ENCODE data around the gene AP5S1. TPM values are rescaled to one million over a fixed set of nuclear protein-coding genes. Genes with fewer than 3 reads are reported as not detected.

Gene AP5S1
- total RNA-seq, 1 donor from 2014 or later: 11.1 TPM

DNA sequence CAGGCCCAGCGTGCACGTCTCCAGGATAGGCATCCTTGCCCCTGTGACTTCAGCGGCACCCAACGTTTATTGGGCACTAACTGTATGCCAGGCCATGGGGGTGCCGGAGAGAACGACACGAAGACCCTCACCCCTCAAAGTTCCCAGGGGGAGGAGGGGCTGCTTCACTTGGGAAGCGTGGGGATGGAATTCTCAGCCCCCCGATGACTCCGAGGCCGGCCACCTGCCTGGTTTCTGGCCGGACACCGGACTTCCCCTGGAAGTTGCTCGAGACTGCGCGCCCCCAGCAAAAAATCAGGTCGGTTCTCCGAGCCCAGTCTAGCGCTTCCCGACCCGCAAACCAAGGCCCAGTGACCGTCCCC lies 26.0 kb downstream of the AP5S1 start:
- H3K4me1 Mint-ChIP-seq (ENCODE audit: unreplicated experiment): peaks cover 11% of the 10 kb centered on the region
- DNase-seq (ENCODE audit: extremely low spot score, unreplicated experiment): no peak
- H3K27me3 Mint-ChIP-seq: no peaks in the 10 kb centered on the region
- TF ChIP-seq, protein P1, sequence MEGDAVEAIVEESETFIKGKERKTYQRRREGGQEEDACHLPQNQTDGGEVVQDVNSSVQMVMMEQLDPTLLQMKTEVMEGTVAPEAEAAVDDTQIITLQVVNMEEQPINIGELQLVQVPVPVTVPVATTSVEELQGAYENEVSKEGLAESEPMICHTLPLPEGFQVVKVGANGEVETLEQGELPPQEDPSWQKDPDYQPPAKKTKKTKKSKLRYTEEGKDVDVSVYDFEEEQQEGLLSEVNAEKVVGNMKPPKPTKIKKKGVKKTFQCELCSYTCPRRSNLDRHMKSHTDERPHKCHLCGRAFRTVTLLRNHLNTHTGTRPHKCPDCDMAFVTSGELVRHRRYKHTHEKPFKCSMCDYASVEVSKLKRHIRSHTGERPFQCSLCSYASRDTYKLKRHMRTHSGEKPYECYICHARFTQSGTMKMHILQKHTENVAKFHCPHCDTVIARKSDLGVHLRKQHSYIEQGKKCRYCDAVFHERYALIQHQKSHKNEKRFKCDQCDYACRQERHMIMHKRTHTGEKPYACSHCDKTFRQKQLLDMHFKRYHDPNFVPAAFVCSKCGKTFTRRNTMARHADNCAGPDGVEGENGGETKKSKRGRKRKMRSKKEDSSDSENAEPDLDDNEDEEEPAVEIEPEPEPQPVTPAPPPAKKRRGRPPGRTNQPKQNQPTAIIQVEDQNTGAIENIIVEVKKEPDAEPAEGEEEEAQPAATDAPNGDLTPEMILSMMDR (conservative IDR thresholded peaks at IDR 0.05): no peak
- peaks cover 6% of the 10 kb centered on the region for H3K36me3 Mint-ChIP-seq
- H3K9me3 Mint-ChIP-seq: no peaks in the 10 kb centered on the region
- H3K27ac Mint-ChIP-seq: peak overlapping the region; percentile 89
- H3K4me3 Mint-ChIP-seq: peak overlapping the region; percentile 93

DNA sequence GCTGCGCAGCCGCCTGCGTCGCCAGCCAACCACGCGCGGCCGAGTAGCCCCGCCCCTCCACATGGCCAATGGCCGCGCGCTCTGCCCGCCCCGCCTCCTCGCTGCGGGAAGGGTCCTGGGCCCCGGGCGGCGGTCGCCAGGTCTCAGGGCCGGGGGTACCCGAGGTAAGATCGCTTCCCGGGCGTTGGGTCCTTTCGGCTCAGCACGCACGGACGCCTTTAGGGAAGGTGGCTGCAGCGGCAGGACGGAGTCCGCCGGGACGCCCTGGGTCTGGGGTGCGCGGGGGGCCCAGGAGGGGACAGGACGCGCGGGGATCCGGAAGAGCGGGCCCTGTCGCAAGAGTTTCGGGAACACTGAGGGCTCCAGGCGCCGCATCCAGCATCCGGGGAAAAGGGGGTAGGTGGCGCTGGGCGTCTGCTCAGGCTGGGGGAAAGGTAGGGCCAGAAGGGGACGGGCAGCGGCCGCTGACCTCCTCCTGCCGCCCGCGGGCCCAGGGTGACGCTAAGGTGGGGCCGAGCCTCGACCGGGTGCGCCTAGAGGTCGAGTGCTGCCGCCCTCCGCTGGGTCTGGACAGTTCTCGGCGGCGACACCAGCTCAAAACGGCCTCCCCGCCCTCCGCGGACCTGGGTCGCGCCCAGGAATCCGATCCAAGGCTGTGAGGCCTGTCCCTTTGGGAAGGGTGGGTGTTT lies 26.5 kb downstream of the AP5S1 start, which contains the start of gene MAVS:
TSS of gene MAVS (plus strand) at position 95 of the 689 bp plus-strand sequence. CDS start 7,791 bp downstream, outside the sequence.
- H3K27me3 Mint-ChIP-seq: no peaks in the 10 kb centered on the region
- H3K4me1 Mint-ChIP-seq (ENCODE audit: unreplicated experiment): peaks cover 11% of the 10 kb centered on the region
- no peaks in the 10 kb centered on the region for H3K9me3 Mint-ChIP-seq
- peaks cover 6% of the 10 kb centered on the region for H3K36me3 Mint-ChIP-seq
- H3K4me3 Mint-ChIP-seq: peak within 1 kb of the TSS; percentile 93
- TF ChIP-seq, protein P1 (conservative IDR thresholded peaks at IDR 0.05): no peak
- H3K27ac Mint-ChIP-seq: peak within 1 kb of the TSS; percentile 89
- DNase-seq (ENCODE audit: extremely low spot score, unreplicated experiment): peak; percentile 87

DNA sequence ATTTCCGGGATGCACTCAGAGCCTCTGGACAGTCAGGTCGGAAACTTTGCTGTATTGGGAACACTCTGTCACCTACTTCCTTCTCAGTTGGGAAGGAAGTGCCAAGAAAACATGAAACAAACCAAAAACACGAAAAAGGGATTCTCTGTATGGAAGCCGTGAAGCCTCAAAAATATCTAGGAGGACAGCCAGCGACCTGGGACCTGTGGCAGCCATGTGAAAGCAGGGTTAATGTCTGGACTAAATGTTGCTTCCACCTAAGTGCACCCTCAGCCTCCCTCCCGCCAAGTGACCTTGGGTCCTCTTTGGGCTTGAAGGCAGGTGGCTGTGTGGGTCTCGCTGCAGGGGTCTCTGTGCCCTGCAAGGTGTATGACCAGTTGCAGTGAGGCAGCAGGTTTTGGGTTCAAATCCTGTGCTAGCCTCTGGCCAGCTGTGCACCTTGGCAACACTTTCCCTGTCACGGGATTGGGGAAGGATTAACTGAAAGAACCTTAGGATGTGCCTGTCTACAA lies 27.1 kb downstream of the AP5S1 start:
- TF ChIP-seq, protein P1 (conservative IDR thresholded peaks at IDR 0.05): no peak
- Mint-ChIP-seq H3K4me3 (peak overlapping the region; percentile 93), H3K9me3 (no peaks in the 10 kb centered on the region)

DNA sequence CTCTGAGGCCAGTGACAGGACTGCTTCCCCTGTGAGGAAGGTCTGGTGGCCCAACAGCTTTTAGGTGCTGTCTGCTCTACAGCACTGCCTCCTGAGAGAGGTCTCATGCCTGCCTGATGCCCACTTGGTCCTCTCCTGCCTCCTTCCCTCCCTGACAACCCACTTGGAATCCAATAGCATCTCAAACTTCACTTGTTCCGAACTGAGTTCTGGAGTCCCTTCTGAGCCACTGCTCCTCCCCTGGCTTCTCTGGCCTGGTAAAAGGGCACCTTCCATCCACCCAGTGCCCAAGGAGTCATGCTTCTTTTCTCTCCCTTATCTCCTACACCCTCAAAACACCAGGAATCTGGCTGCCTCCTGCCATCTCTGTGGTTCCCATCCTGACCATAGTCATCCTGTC lies 28.2 kb downstream of the AP5S1 start:
- H3K9me3 Mint-ChIP-seq: no peaks in the 10 kb centered on the region
- peak overlapping the region; percentile 93 for H3K4me3 Mint-ChIP-seq
- peak overlapping the region; percentile 71 for H3K27ac Mint-ChIP-seq
- H3K36me3 Mint-ChIP-seq: peaks cover 6% of the 10 kb centered on the region
- peaks cover 11% of the 10 kb centered on the region for H3K4me1 Mint-ChIP-seq (ENCODE audit: unreplicated experiment)
- no peak for DNase-seq (ENCODE audit: extremely low spot score, unreplicated experiment)
- TF ChIP-seq, protein P1 (conservative IDR thresholded peaks at IDR 0.05): no peak
- H3K27me3 Mint-ChIP-seq: no peaks in the 10 kb centered on the region

More for the DNA sequence above, 27.1 kb downstream of the AP5S1 start:
- H3K27ac Mint-ChIP-seq: peak overlapping the region; percentile 89
- H3K4me1 Mint-ChIP-seq (ENCODE audit: unreplicated experiment): peaks cover 11% of the 10 kb centered on the region
- H3K36me3 Mint-ChIP-seq: peaks cover 6% of the 10 kb centered on the region
- no peaks in the 10 kb centered on the region for H3K27me3 Mint-ChIP-seq
- DNase-seq (ENCODE audit: extremely low spot score, unreplicated experiment): no peak

DNA sequence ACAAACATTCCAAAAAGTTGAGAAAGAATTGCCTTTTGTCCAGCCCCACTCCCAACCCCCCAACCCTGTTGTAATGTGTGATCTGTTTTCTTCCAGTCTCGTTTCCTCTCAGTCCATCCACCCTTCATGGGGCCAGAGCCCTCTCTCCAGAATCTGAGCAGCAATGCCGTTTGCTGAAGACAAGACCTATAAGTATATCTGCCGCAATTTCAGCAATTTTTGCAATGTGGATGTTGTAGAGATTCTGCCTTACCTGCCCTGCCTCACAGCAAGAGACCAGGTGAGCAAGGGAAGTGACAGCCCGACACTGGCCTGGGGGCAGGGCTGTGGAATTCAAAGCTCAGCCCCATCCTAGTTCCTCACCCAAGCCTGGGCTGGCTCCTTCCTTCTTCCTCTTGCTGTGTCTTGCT lies 34.1 kb downstream of the AP5S1 start:
- peak overlapping the region; percentile 96 for H3K27ac Mint-ChIP-seq
- no peak for DNase-seq (ENCODE audit: extremely low spot score, unreplicated experiment)

More for the DNA sequence above, 34.1 kb downstream of the AP5S1 start:
- Mint-ChIP-seq H3K36me3 (peaks cover 17% of the 10 kb centered on the region), H3K9me3 (no peaks in the 10 kb centered on the region), H3K27me3 (no peaks in the 10 kb centered on the region), H3K4me3 (peak overlapping the region; percentile 61), H3K4me1 (ENCODE audit: unreplicated experiment) (peaks cover 4% of the 10 kb centered on the region)
- TF ChIP-seq, protein P1 (conservative IDR thresholded peaks at IDR 0.05): no peak

All from type B pancreatic cell (in vitro differentiated cells).